Esophagus (tissue), 2 donors: ENCODE results near the gene PIEZO2. TPM values are rescaled to one million over a fixed set of nuclear protein-coding genes. Genes with fewer than 3 reads are reported as not detected.

Experiments used
- H3K27ac ChIP-seq, 2 donors: one replicate each; pipeline ENCODE4 v1.5.1; 2013; ENCODE audit warnings: low read depth in 2 of 2, mild to moderate bottlenecking in 2 of 2, inconsistent platforms in 1 of 2, low read length in 1 of 2, moderate library complexity in 1 of 2
- H3K27me3 ChIP-seq, 2 donors: one replicate each; pipeline ENCODE4 v1.6.1; 2013; ENCODE audit warnings: low read length in 2 of 2, control low read depth in 1 of 2, mild to moderate bottlenecking in 1 of 2; ENCODE audit not compliant: insufficient read depth in 2 of 2, control insufficient read depth in 1 of 2
- H3K36me3 ChIP-seq, 2 donors: one replicate each; pipeline ENCODE4 v1.6.1; 2013; ENCODE audit warnings: low read length in 1 of 2; ENCODE audit not compliant: control insufficient read depth in 2 of 2, insufficient read depth in 2 of 2
- H3K4me1 ChIP-seq, 2 donors: one replicate each; pipeline ENCODE4 v1.6.1; 2013; ENCODE audit warnings: low read length in 1 of 2; ENCODE audit not compliant: control insufficient read depth in 2 of 2, insufficient read depth in 2 of 2
- H3K4me3 ChIP-seq, 2 donors: one replicate each; pipeline ENCODE4 v1.5.1; 2013; ENCODE audit warnings: low read length in 2 of 2, mild to moderate bottlenecking in 2 of 2, low read depth in 1 of 2, moderate library complexity in 1 of 2
- H3K9me3 ChIP-seq, 2 donors: one replicate each; pipeline ENCODE4 v1.6.1; 2013; ENCODE audit warnings: mild to moderate bottlenecking in 2 of 2, low read depth in 1 of 2, low read length in 1 of 2, moderate library complexity in 1 of 2; ENCODE audit not compliant: control insufficient read depth in 2 of 2, insufficient read depth in 1 of 2
- WGBS, 2 donors: extraction: QIAGEN DNeasy Blood & Tissue Kit; methylation state at CpG; one replicate each; pipeline ENCODE4 v1.1.7; 2013; 5-methylcytosine and 5-hydroxymethylcytosine counted together
- polyA plus RNA-seq, 2 donors: library from polyadenylated mRNA; stranded (reverse); fragments of 200-250 nt; gene quantifications; one replicate each; pipeline ENCODE4 v1.2.3, GENCODE V29; 2013
- donor health status: healthy with polysubstance abuse.
- donor health status: Bipolar disorder and iron deficiency.

The PIEZO2 gene
- polyA plus RNA-seq, 2 donors: 0.37 to 0.66 TPM

- Histone ChIP-seq H3K36me3 (no peaks in the 10 kb centered on the region), H3K27ac (no peak overlapping the region), H3K27me3 (no peaks in the 10 kb centered on the region), H3K4me1 (no peaks in the 10 kb centered on the region), H3K4me3 (no peak overlapping the region), H3K9me3 (no peaks in the 10 kb centered on the region)
- WGBS, 2 donors: 63 to 67% methylated on average over 4 of the region's 4 CpGs
These were observed 355.5 kb downstream of the PIEZO2 start for GRCh38 chr18:10793730-10794370.

GRCh38 chr18:10792181-10792580 lies 357.2 kb downstream of the PIEZO2 start:
- 85 to 88% methylated on average over 4 of the region's 4 CpGs for WGBS, 2 donors
- Histone ChIP-seq H3K27me3 (no peaks in the 10 kb centered on the region), H3K9me3 (no peaks in the 10 kb centered on the region), H3K36me3 (no peaks in the 10 kb centered on the region), H3K4me1 (no peaks in the 10 kb centered on the region), H3K27ac (no peak overlapping the region), H3K4me3 (no peak overlapping the region)

GRCh38 chr18:10791169-10791831 lies 358.1 kb downstream of the PIEZO2 start:
- no peak overlapping the region for H3K4me3 ChIP-seq
- H3K27me3 ChIP-seq: no peaks in the 10 kb centered on the region
- no peaks in the 10 kb centered on the region for H3K36me3 ChIP-seq
- no peaks in the 10 kb centered on the region for H3K4me1 ChIP-seq
- H3K27ac ChIP-seq: no peak overlapping the region
- no peaks in the 10 kb centered on the region for H3K9me3 ChIP-seq
- WGBS, 2 donors: 67 to 72% methylated on average over 7 of the region's 7 CpGs

GRCh38 chr18:10789180-10789579 lies 360.2 kb downstream of the PIEZO2 start:
- Histone ChIP-seq H3K4me3 (no peak overlapping the region), H3K27me3 (no peaks in the 10 kb centered on the region), H3K36me3 (no peaks in the 10 kb centered on the region), H3K4me1 (no peaks in the 10 kb centered on the region), H3K27ac (no peak overlapping the region), H3K9me3 (peaks cover 0 to 3% of the 10 kb centered on the region in 2 donors)
- WGBS, 2 donors: 88 to 90% methylated on average over 2 of the region's 2 CpGs

- no peaks in the 10 kb centered on the region for H3K36me3 ChIP-seq
- H3K27ac ChIP-seq: no peak overlapping the region
- WGBS, 2 donors: 35 to 36% methylated on average over 5 of the region's 5 CpGs
- H3K9me3 ChIP-seq: peaks cover 0 to 3% of the 10 kb centered on the region in 2 donors
- H3K4me1 ChIP-seq: no peaks in the 10 kb centered on the region
- no peaks in the 10 kb centered on the region for H3K27me3 ChIP-seq
- no peak overlapping the region for H3K4me3 ChIP-seq
These were observed 362.0 kb downstream of the PIEZO2 start for GRCh38 chr18:10787293-10787901.

- no peaks in the 10 kb centered on the region for H3K27me3 ChIP-seq
- no peaks in the 10 kb centered on the region for H3K36me3 ChIP-seq
- H3K9me3 ChIP-seq: peaks cover 0 to 3% of the 10 kb centered on the region in 2 donors
- H3K4me1 ChIP-seq: no peaks in the 10 kb centered on the region
- no peak overlapping the region for H3K27ac ChIP-seq
- 75 to 77% methylated on average over 3 of the region's 3 CpGs for WGBS, 2 donors
- H3K4me3 ChIP-seq: no peak overlapping the region
These were observed 363.6 kb downstream of the PIEZO2 start for GRCh38 chr18:10785798-10786197.

GRCh38 chr18:10784596-10785202 lies 364.7 kb downstream of the PIEZO2 start:
- no peak overlapping the region for H3K4me3 ChIP-seq
- no peaks in the 10 kb centered on the region for H3K27me3 ChIP-seq
- peaks cover 0 to 3% of the 10 kb centered on the region in 2 donors for H3K9me3 ChIP-seq
- WGBS, 2 donors: 84 to 85% methylated on average over 7 of the region's 7 CpGs
- no peak overlapping the region for H3K27ac ChIP-seq
- H3K36me3 ChIP-seq: no peaks in the 10 kb centered on the region
- no peaks in the 10 kb centered on the region for H3K4me1 ChIP-seq

- WGBS, 2 donors: 74 to 84% methylated on average over 5 of the region's 5 CpGs
These were observed 365.4 kb downstream of the PIEZO2 start for GRCh38 chr18:10783941-10784340.

GRCh38 chr18:10776493-10776892 lies 372.9 kb downstream of the PIEZO2 start:
- Histone ChIP-seq H3K9me3 (no peaks in the 10 kb centered on the region), H3K36me3 (no peaks in the 10 kb centered on the region), H3K4me3 (no peak overlapping the region), H3K4me1 (no peaks in the 10 kb centered on the region), H3K27ac (no peak overlapping the region), H3K27me3 (no peaks in the 10 kb centered on the region)
- 59 to 72% methylated on average over 6 of the region's 6 CpGs for WGBS, 2 donors

More at GRCh38 chr18:10783941-10784340, 365.4 kb downstream of the PIEZO2 start:
- Histone ChIP-seq H3K4me1 (no peaks in the 10 kb centered on the region), H3K36me3 (no peaks in the 10 kb centered on the region), H3K4me3 (no peak overlapping the region), H3K9me3 (peaks cover 0 to 3% of the 10 kb centered on the region in 2 donors), H3K27me3 (no peaks in the 10 kb centered on the region), H3K27ac (no peak overlapping the region)
